HG02571 (cell line): ENCODE results near the gene FAIM2.

Source experiments
- ATAC-seq: cut with Tn5 transposase; IDR thresholded peaks from one replicate; pipeline ENCODE4 v1.9.1; 2021; ENCODE audit warnings: mild to moderate bottlenecking, moderate library complexity; ENCODE audit not compliant: unreplicated experiment

The FAIM2 gene

DNA sequence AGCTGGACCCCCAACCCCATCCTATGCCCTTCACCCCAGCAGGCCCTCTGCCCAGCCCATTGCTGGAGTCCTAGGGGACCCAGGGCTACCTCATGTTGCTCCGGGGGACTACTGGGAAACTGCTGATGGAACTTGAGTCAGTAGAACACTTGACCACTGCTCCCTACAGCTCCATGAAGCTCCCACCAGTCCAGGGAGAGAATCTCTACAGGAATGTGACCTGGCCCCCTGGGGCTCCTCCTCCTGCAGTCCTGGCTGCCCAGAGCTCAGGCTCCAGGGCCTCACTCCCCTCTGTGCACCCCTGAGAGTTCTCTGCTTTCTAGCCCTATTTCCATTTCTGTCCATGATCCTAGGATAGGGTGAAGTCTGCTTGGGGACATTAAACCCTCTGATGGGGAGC, 36.0 kb upstream of the FAIM2 start:
- ATAC-seq = no peak

DNA sequence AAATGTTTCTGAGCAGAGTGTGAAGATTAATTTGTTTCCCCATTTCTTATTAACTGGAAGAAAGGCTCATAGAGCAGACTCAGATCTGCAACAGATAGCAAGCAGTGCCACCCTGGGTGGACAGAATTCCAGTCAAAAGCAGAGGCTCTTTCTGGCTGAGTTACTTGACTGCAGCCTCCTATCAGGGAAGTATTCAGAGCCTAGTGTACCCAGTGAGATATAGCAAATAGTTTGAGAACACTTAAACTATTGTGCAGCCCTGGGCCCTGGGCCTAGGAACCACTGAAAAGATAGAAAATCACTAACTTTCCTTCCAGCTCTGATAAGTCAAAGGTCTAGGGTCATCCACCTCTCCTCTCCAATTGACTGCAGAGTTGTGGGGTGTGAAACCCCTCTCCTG, 35.6 kb upstream of the FAIM2 start:
- no peak for ATAC-seq

- no peak for ATAC-seq
These were observed 34.1 kb upstream of the FAIM2 start for GRCh38 chr12:49937639-49938300.

DNA sequence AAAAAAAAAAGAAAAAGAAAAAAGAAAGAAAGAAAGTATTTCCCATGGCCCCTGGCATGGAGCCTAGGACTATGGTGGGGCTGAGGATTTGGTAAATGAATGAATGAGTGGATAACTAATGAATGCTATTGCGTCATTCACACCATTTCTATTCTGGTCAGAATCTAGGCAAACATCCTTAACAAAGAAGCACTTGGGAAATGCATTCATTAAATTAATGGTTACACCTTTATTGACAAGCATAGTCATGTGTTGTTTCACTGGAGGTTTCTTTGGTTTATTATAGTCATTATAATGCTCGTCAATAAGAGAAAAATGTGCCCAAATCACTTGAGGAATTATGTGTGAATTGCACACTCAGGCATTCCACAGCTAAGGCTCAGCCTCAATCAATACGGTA, 33.2 kb upstream of the FAIM2 start:
- no peak for ATAC-seq

- ATAC-seq = no peak
These were observed 30.8 kb upstream of the FAIM2 start for GRCh38 chr12:49934505-49934904.

DNA sequence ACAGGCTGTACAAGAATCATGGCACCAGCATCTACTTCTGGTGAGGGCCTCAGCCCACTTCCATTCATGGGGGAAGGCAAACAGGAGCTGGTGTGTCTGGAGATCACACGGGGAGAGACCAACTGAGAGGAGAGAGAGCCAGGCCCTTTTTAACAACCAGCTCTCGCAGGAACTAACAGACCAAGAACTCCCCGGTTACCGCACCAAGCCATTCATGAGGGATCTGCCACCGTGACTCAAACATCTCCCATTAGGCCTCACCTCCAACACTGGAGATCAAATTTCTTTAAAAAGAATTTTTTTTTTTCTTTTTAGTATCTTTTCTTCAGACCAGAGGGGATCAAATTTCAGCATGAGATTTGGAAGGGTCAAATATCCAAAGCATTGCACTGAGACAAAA, 30.1 kb upstream of the FAIM2 start:
- no peak for ATAC-seq

DNA sequence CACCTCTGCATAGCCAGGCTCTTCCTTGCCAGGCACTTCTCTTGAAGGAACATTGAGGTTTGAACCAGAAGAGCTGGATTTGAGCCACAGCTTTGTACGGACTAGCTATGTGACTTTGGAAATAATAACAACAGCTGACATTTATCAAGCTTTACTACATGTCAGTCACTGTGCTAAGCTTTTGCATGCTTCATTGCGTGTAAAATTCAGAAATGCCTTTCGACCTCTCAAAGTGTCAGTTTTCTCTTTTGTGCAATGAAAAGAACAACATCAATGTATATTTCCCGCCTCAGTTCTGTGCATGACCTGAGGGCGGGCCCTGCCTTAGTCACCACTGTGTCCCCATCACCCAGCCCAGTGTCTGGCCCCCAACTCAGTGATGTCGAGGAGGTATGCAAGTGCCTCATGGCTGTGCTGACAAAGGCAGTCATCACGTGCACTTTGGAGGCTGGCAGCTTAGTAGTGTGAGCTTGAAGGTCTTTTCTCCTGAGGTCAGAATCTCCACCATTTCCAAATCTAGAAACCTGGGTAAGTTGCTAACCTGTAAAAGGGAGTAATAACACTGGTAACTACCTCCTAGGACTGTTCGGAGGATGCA, 28.9 kb upstream of the FAIM2 start:
- no peak for ATAC-seq

DNA sequence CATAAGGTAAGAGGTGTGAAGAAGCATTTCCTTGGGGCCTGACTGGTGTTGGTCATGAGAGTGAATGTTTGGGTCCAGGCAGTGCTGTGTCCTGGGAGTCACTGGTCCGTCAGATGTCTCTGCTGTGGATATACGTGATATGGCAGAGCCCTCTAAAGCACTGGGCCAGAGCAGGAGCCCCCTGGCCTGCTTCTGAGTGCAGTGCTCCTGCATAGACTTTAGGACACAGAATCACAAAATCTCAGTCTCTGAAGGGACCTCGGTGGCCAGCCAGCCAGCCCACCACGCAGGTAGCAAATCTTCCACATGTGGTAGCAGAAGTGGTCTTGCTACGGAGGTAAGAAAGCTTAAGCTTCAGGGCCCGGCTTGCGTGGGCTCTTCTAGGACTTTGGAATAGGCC, 28.3 kb upstream of the FAIM2 start:
- no peak for ATAC-seq

- no peak for ATAC-seq
These were observed 27.0 kb upstream of the FAIM2 start for GRCh38 chr12:49930515-49931288.

DNA sequence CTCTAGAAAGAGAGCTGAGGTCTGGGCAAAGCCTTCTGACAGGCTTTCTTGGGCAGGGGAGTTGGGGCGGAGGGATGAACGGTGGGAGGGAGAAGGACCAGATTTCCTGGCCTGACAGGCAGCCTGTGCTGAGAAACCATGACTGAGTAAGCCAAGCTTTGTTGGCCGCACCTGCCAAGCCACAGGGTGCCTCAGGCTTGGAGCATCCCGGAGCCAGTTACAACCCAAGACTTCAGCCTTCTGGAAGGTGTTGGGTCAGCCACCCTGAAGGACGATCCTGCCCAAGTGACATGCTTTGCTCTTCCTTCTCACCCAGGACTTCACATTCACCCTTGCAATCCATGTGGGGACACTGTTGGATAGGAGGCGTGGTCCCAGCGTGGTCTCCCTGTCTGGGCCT, 25.9 kb upstream of the FAIM2 start:
- ATAC-seq = no peak

DNA sequence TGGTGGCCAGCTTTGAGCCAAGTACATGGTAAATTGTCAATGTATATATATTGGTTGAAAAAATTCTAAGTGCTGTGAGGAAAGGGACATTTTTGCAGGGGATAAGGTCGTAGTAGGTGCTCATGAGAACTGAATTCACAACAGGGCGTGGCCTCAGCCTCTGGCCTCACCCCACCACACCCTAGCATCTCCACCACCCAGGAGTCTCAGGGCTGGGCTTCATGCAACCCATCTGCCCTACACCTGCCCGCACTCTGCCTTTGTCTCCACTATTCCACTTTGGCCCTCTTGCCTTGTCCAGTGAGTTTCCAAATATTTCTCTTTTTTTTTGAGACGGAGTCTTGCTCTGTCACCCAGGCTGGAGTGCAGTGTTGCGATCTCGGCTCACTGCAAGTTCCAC, 24.8 kb upstream of the FAIM2 start:
- ATAC-seq = no peak

DNA sequence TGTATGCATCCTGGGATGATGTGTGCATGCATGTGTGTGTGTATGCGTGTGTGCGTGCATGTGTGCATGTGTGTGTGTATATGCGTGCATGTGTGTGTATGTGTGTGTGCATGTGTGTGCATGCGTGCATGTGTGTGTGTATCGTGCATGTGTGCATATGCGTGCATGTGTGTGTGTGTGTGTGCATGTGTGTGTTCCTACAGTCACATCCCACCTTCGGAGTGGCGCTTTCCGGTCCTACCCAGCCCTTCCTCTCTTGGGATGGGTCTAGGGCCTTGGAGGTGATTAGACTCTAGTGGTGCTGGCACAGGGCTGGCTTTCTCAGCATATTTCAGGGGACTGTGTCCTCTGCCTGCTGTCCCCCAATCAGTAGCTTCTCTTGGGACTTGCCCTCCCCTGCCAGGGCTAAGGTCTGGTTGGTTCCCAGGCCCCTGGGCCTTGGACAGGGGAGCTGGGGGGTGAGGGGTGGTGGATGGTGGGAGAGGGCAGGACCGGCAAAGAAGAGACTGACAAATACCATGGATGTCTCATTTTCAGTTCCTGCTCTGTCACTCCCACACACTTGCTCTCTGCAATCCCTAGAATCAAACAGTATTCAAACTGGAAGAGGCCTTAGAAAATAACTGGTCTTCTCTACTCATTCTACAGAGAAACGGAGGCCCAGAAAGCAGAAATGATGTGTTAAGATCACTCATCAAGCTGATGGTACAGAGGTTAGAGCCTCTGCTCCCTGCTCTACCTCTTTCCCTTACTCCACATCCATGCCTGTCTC, 21.9 kb upstream of the FAIM2 start:
- ATAC-seq = no peak

GRCh38 chr12:49924628-49925246, 21.0 kb upstream of the FAIM2 start:
- no peak for ATAC-seq

DNA sequence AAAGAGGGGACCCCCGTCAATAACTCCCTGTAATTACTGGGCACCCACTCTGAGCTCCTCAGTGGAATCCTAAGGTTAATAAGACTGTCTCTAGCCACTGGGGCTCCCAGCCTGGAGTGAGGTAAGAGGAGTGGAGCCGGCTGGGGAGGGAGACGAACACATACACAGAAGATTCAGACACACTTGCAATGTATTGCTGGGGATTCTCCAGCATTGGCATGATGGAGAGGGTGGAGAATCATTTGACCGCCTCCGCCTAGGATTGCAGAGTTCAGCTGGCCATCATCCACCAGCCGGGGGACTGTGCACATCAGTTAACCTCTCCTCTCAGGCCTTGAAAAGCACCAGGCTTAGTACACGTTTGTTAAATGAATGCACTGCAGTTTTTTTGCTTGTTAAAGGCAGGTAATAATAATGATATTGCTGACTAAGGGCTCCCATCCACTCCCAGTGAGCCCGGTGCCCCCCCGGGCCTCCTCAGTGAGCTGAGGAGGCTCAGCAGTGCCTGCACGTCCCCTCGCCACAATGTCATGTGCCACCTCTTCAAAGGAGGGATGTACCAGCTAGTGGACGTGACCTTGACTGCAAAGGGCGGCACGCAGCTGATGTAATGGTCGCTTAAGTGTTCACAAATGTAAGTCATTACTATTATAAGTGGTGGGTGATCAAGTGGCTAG, 20.3 kb upstream of the FAIM2 start:
- ATAC-seq = no peak

GRCh38 chr12:49923035-49923644, 19.4 kb upstream of the FAIM2 start:
- no peak for ATAC-seq

- ATAC-seq = no peak
These were observed 18.8 kb upstream of the FAIM2 start for GRCh38 chr12:49922349-49923034.

DNA sequence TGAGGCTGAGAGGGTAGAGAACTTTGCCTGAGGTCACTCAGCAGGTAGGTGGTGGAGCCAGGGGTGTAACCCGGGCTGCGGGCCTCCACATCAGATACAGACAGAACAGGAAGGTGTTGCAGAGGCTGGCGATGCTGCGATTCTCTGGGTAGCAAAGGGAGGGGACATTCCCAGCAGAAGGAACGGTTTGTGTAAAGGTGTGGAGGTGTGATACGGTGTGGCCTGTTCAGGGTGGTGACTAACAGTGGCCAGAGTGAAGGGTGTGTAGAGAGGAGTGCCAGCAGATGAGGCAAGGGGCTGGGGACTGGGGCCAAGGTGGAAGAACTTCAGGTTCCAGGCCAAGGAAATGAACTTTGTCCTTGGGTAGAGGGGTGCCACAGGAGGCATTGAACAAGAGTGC, 18.2 kb upstream of the FAIM2 start:
- ATAC-seq = no peak

DNA sequence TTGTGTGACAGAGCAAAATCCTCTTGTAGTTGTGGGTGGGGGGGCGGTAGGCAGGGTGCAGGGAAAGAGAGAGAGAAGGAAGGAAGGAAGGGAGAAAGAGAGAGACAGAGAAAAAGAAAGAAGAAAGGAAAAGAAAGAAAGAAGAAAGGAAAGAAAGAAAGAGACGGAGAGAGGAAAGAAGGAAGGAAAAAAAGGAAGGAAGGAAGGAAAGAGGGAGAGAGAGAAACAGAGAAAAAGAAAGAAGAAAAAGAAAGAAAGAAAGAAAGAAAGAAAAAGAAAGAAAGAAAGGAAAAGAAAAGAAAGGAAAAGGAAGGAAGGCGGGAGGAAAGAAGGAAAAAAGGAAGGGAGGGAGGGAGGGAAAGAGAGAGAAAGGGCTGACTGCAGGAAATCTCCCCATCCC, 17.6 kb upstream of the FAIM2 start:
- ATAC-seq = no peak

DNA sequence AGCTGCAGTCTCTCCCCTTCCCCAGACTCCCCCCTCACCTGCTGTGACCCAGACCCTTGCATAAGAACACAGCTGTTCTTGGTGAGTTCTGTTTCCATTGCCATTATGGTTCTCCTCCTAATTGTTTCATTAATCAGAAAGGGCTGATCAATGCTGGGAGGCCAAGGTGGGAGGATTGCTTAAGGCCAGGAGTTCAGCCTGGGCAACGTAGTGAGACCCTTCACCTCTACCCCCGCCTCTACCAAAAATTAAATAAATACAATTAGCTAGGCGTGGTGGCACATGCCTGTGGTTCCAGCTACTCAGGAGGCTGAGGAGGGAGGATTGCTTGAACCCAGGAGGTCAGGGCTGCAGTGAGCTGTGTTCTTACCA, 17.2 kb upstream of the FAIM2 start:
- ATAC-seq = no peak
